Measurements from ENCODE around the gene CLDN5.

CLDN5 gene

DNA sequence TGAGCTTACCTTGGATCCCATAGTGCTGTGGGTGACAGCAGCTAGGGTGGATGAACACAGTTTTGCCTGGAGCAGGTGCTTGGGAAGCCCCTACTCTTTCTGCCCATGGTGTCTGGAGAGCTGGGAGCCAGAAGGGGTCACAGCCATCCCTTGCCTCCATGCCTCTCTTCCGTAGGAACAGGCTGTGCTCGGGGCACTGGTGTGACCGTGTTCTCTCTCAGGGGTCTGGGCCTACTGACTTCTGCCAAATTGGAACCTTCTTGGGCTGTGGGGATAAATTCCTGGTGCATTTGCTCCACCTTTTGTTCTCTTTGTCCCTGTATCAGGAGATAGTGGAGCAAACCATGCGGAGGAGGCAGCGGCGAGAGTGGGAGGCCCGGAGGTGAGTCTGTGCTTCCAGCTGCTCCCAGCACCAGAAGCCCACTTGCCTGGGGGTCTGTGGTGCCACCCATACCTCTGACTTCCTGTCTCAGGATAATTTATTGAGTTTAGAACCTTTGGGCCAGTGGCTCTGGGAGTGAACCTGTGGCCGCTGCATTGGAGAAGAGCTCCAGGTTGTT lies 30.1 kb downstream of the CLDN5 start:
- H3K4me3 ChIP-seq (ENCODE audit: low read depth, low read length), result no peak overlapping the region
- TF ChIP-seq, protein P1, sequence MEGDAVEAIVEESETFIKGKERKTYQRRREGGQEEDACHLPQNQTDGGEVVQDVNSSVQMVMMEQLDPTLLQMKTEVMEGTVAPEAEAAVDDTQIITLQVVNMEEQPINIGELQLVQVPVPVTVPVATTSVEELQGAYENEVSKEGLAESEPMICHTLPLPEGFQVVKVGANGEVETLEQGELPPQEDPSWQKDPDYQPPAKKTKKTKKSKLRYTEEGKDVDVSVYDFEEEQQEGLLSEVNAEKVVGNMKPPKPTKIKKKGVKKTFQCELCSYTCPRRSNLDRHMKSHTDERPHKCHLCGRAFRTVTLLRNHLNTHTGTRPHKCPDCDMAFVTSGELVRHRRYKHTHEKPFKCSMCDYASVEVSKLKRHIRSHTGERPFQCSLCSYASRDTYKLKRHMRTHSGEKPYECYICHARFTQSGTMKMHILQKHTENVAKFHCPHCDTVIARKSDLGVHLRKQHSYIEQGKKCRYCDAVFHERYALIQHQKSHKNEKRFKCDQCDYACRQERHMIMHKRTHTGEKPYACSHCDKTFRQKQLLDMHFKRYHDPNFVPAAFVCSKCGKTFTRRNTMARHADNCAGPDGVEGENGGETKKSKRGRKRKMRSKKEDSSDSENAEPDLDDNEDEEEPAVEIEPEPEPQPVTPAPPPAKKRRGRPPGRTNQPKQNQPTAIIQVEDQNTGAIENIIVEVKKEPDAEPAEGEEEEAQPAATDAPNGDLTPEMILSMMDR (IDR thresholded peaks at IDR 0.05; ENCODE audit: insufficient read depth, low read length, missing control alignments), result no peak
- ChIA-PET CTCF (interaction anchor here (0.7 to 7.8 kb wide), 2 partner anchors 137 to 140 kb away, joined by 3 to 68 read pairs; no protein-coding TSS in a partner anchor), POLR2A (no interaction called here)
- no peak for DNase-seq (ENCODE audit: low read depth, low spot score)

DNA sequence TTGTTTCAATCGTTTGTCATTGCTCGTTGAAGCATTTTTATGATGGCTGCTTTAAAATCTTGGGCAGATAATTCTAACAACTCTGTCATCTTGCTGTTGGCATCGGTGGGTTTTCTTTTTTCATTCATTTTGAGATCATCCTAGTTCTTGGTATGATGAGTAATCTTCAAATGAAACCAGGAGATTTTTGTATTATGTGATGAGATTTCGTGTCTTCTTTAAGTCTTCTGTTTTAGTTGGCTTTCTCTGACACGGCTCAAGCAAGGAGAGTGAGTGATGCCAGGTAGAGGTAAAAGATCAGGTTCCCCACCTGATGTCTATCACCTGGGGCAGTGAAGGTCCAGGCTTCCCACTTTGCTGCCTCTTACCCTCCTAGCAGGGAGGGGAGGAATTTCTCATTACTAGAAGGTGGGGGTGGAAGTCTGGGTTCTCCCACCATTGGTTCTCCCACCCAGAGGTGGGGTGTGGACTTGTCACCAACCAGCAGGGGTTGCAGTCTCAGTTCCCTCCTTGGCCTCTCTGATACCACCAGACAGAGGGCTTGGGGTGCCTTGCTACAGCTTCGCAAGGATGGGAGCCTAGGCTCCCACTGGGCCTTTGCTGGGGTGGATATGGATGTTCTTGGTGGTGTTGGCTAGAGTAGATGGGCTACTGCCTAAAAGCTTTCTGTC lies 31.6 kb downstream of the CLDN5 start:
- no peak overlapping the region for H3K4me3 ChIP-seq (ENCODE audit: low read depth, low read length)
- no peak for DNase-seq (ENCODE audit: low read depth, low spot score)
- CTCF ChIA-PET, result interaction anchor here (7.8 kb wide), 1 partner anchor 138 kb away, joined by 68 read pairs; no protein-coding TSS in a partner anchor
- TF ChIP-seq, protein P1 (IDR thresholded peaks at IDR 0.05; ENCODE audit: insufficient read depth, low read length, missing control alignments), result no peak
- POLR2A ChIA-PET, result no interaction called here

DNA sequence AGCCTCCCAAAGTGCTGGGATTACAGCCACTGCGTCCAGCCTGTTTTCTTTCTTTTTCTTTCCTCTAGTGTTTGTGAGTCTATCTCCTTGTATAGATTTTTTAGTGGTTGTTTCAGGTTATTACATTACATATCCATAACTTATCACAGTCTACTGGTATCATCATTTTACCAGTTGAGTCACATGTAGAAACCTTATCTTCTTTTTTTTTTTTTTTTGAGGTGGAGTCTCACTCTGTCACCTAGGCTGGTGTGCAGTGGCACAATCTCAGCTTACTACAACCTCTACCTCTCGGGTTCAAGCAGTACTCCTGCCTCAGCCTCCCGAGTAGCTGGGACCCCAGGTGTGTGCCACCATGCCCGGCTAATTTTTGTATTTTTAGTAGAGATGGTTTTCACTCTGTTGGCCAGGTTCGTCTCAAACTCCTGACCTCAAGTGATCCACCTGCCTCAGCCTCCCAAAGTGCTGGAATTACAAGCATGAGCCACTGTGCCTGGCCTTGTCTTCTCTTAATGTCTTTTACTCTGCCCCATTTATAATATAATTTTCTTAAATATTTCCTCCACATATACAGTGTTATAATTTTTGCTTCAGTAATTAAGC lies 33.5 kb downstream of the CLDN5 start:
- CTCF ChIA-PET, result interaction anchor here (7.8 kb wide), 1 partner anchor 140 kb away, joined by 68 read pairs; no protein-coding TSS in a partner anchor
- TF ChIP-seq, protein P1 (IDR thresholded peaks at IDR 0.05; ENCODE audit: insufficient read depth, low read length, missing control alignments), result no peak
- no peak for DNase-seq (ENCODE audit: low read depth, low spot score)
- POLR2A ChIA-PET, result no interaction called here
- no peak overlapping the region for H3K4me3 ChIP-seq (ENCODE audit: low read depth, low read length)

DNA sequence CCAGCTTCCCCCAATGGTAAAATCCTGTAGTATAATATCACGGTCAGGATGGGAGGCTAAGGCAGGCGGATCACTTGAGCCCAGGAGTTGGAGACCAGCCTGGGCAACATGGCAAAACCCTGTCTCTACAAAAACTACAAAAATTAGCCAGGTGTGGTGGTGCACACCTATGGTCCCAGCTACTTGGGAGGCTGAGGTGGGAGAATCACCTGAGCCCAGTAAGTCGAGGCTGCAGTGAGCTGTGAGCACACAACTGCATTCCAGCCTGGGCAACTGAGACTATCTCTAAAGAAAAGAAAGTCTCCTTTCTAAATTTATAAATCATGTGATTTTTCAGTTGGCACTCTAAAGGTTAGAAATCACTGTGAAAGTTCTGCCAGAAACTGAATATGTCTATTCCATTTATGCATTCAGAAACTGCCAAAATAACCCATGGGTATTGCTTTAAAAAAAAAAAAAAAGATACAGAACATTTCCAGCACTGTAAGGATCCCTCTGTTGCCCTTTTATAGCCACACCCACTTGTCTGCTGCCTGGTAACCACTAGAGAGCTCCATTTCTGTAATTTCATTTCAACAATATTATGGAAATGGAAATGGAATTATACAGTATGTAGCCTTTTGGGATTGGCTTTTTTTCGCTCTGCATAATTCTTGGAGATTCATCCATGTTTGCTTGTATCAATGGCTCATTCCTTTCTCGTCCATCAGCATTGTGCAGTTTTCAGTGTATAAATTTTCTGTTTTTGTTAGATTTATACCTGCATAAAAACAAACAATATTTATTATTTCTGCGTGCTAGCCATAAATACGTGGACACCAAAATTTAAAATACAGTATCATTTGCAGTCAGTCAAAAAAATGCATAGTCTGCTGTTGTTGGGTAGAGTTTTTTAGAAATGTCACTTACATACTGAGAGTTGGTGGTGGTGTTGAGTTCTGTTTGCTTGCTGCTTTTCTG lies 35.0 kb downstream of the CLDN5 start:
- ChIA-PET CTCF (interaction anchor here (7.8 kb wide), 1 partner anchor 142 kb away, joined by 68 read pairs; no protein-coding TSS in a partner anchor), POLR2A (no interaction called here)
- no peak overlapping the region for H3K4me3 ChIP-seq (ENCODE audit: low read depth, low read length)
- no peak for DNase-seq (ENCODE audit: low read depth, low spot score)
- TF ChIP-seq, protein P1 (IDR thresholded peaks at IDR 0.05; ENCODE audit: insufficient read depth, low read length, missing control alignments), result no peak

DNA sequence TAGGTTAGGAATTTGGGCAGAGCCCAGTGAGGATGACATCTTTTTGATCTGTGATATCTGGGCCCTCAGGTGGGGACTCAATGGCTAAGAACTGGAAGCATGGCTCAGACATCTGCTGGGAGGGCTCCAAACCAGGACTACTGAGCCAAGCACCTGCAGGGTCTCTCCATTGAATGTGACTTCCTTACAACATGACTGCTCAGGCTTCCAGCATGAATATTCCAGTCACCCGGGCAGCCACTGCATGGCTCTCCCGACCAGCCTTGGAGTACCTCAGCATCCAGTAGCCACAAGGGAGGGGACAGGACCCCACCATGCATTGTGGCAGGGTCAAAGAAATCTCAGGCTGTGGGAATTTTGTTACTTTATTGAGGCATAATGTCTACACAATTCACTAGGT lies 35.9 kb downstream of the CLDN5 start:
- CTCF ChIA-PET, result interaction anchor here (7.8 kb wide), 1 partner anchor 142 kb away, joined by 68 read pairs; no protein-coding TSS in a partner anchor

More for the DNA sequence above, 35.9 kb downstream of the CLDN5 start:
- TF ChIP-seq, protein P1 (IDR thresholded peaks at IDR 0.05; ENCODE audit: insufficient read depth, low read length, missing control alignments), result no peak
- no peak for DNase-seq (ENCODE audit: low read depth, low spot score)
- no peak overlapping the region for H3K4me3 ChIP-seq (ENCODE audit: low read depth, low read length)
- POLR2A ChIA-PET, result no interaction called here

Data from AG04449 (cell line).